Stimulated activated effector memory CD8-positive, alpha-beta T cell treated with anti-CD3 and anti-CD28 coated beads, Interleukin-12 subunit alpha, Interleukin-12 subunit beta, amount 100 ng/mL, for 72 hours (primary cell): ENCODE results near the gene ETV7.
A peak's percentile ranks its signal among the peaks of the same experiment; 100 is the strongest.
"Not testable (repeated sequence)": the region's sequence is repeated elsewhere in the genome, so short reads cannot be mapped to it uniquely, and the experiment has no call there.

Experiments used
- ATAC-seq: fragments of 150-1000 bp; cut with Tn5 transposase; 2 replicates; pipeline ENCODE4 v1.10.0; 2021
- DNase-seq, 2 donors: peaks; one replicate each; pipeline ENCODE4 v3.0.0; 2021 to 2022; ENCODE audit warnings: low spot score in 2 of 2
- H3K27ac Mint-ChIP-seq: one replicate; pipeline ENCODE4 v1.8.0; 2022; ENCODE audit warnings: mild to moderate bottlenecking, mixed read lengths
- H3K36me3 Mint-ChIP-seq: one replicate; pipeline ENCODE4 v1.8.0; 2022; ENCODE audit warnings: mild to moderate bottlenecking, mixed read lengths
- H3K4me1 Mint-ChIP-seq: one replicate; pipeline ENCODE4 v1.8.0; 2022; ENCODE audit warnings: mixed read lengths
- H3K4me3 Mint-ChIP-seq: one replicate; pipeline ENCODE4 v1.8.0; 2022; ENCODE audit warnings: mild to moderate bottlenecking, mixed read lengths
- H3K9me3 Mint-ChIP-seq: one replicate; pipeline ENCODE4 v1.8.0; 2022; ENCODE audit warnings: mixed read lengths

The ETV7 gene

GRCh38 chr6:36375644-36376155 lies 11.8 kb downstream of the ETV7 start:
- no peak for ATAC-seq
- H3K36me3 Mint-ChIP-seq = peaks cover 16% of the 10 kb centered on the region
- H3K27ac Mint-ChIP-seq = no peak overlapping the region
- peaks cover 23% of the 10 kb centered on the region for H3K4me1 Mint-ChIP-seq
- DNase-seq = no peak
- H3K4me3 Mint-ChIP-seq = no peak overlapping the region
- no peaks in the 10 kb centered on the region for H3K9me3 Mint-ChIP-seq

- ATAC-seq (no peak), DNase-seq (no peak)
- H3K4me1 Mint-ChIP-seq = peaks cover 23% of the 10 kb centered on the region
- H3K27ac Mint-ChIP-seq = no peak overlapping the region
- no peak overlapping the region for H3K4me3 Mint-ChIP-seq
- no peaks in the 10 kb centered on the region for H3K9me3 Mint-ChIP-seq
- peaks cover 16% of the 10 kb centered on the region for H3K36me3 Mint-ChIP-seq
These were observed 12.5 kb downstream of the ETV7 start for GRCh38 chr6:36374972-36375371.

- Mint-ChIP-seq H3K4me3 (no peak overlapping the region), H3K9me3 (no peaks in the 10 kb centered on the region), H3K27ac (no peak overlapping the region), H3K4me1 (peaks cover 19% of the 10 kb centered on the region), H3K36me3 (peaks cover 16% of the 10 kb centered on the region)
- DNase-seq (no peak), ATAC-seq (no peak)
These were observed 13.3 kb downstream of the ETV7 start for GRCh38 chr6:36374194-36374593.

- no peaks in the 10 kb centered on the region for H3K9me3 Mint-ChIP-seq
- H3K36me3 Mint-ChIP-seq = peaks cover 16% of the 10 kb centered on the region
- no peak overlapping the region for H3K27ac Mint-ChIP-seq
- no peak overlapping the region for H3K4me3 Mint-ChIP-seq
- H3K4me1 Mint-ChIP-seq = peaks cover 12% of the 10 kb centered on the region
- ATAC-seq = no peak
- DNase-seq = no peak
These were observed 14.0 kb downstream of the ETV7 start for GRCh38 chr6:36373368-36374019.

- no peak for DNase-seq
- H3K36me3 Mint-ChIP-seq = peaks cover 16% of the 10 kb centered on the region
- no peaks in the 10 kb centered on the region for H3K9me3 Mint-ChIP-seq
- no peak overlapping the region for H3K27ac Mint-ChIP-seq
- no peaks in the 10 kb centered on the region for H3K4me1 Mint-ChIP-seq
- no peak for ATAC-seq
- H3K4me3 Mint-ChIP-seq = no peak overlapping the region
These were observed 15.4 kb downstream of the ETV7 start for GRCh38 chr6:36372088-36372487.

- DNase-seq = no peak
- H3K9me3 Mint-ChIP-seq = no peaks in the 10 kb centered on the region
- peaks cover 11% of the 10 kb centered on the region for H3K36me3 Mint-ChIP-seq
- H3K4me1 Mint-ChIP-seq = no peaks in the 10 kb centered on the region
- H3K4me3 Mint-ChIP-seq = no peak overlapping the region
- H3K27ac Mint-ChIP-seq = no peak overlapping the region
- ATAC-seq = no peak
These were observed 16.3 kb downstream of the ETV7 start for GRCh38 chr6:36371211-36371610.

- H3K27ac Mint-ChIP-seq = no peak overlapping the region
These were observed 16.8 kb downstream of the ETV7 start for GRCh38 chr6:36370638-36371037.

GRCh38 chr6:36368921-36369865 lies 18.3 kb downstream of the ETV7 start:
- H3K4me3 Mint-ChIP-seq = no peak overlapping the region
- peaks cover 12% of the 10 kb centered on the region for H3K4me1 Mint-ChIP-seq
- no peak for DNase-seq
- ATAC-seq = no peak
- no peaks in the 10 kb centered on the region for H3K9me3 Mint-ChIP-seq
- H3K36me3 Mint-ChIP-seq = peaks cover 7% of the 10 kb centered on the region
- peak overlapping the region; percentile 61 for H3K27ac Mint-ChIP-seq

More at GRCh38 chr6:36370638-36371037, 16.8 kb downstream of the ETV7 start:
- Mint-ChIP-seq H3K9me3 (no peaks in the 10 kb centered on the region), H3K36me3 (peaks cover 7% of the 10 kb centered on the region), H3K4me1 (no peaks in the 10 kb centered on the region), H3K4me3 (no peak overlapping the region)
- ATAC-seq = no peak
- DNase-seq = no peak

- Mint-ChIP-seq H3K27ac (peak overlapping the region; percentile 61), H3K9me3 (no peaks in the 10 kb centered on the region)
- no peak for ATAC-seq
These were observed 19.0 kb downstream of the ETV7 start for GRCh38 chr6:36368421-36368820.

GRCh38 chr6:36367743-36368142 lies 19.7 kb downstream of the ETV7 start:
- Mint-ChIP-seq H3K27ac (no peak overlapping the region), H3K4me3 (no peak overlapping the region), H3K36me3 (peaks cover 7% of the 10 kb centered on the region), H3K4me1 (peaks cover 12% of the 10 kb centered on the region), H3K9me3 (no peaks in the 10 kb centered on the region)
- ATAC-seq = no peak
- no peak for DNase-seq

More at GRCh38 chr6:36368421-36368820, 19.0 kb downstream of the ETV7 start:
- peaks cover 12% of the 10 kb centered on the region for H3K4me1 Mint-ChIP-seq
- peaks cover 7% of the 10 kb centered on the region for H3K36me3 Mint-ChIP-seq
- no peak for DNase-seq
- H3K4me3 Mint-ChIP-seq = no peak overlapping the region

GRCh38 chr6:36364669-36365479 lies 22.6 kb downstream of the ETV7 start:
- Mint-ChIP-seq H3K4me1 (peaks cover 25% of the 10 kb centered on the region), H3K27ac (peak overlapping the region; percentile 67), H3K4me3 (no peak overlapping the region), H3K36me3 (no peaks in the 10 kb centered on the region), H3K9me3 (no peaks in the 10 kb centered on the region)
- ATAC-seq (peak; percentile 72), DNase-seq (no peak)

GRCh38 chr6:36364061-36364635 lies 23.3 kb downstream of the ETV7 start:
- peaks cover 26% of the 10 kb centered on the region for H3K4me1 Mint-ChIP-seq
- not testable (repeated sequence) for H3K27ac Mint-ChIP-seq, ATAC-seq, H3K4me3 Mint-ChIP-seq, H3K36me3 Mint-ChIP-seq, H3K9me3 Mint-ChIP-seq, DNase-seq

GRCh38 chr6:36363371-36363752 lies 24.1 kb downstream of the ETV7 start:
- H3K27ac Mint-ChIP-seq, H3K9me3 Mint-ChIP-seq, H3K4me3 Mint-ChIP-seq, ATAC-seq, H3K36me3 Mint-ChIP-seq, DNase-seq: not testable (repeated sequence)
- peaks cover 26% of the 10 kb centered on the region for H3K4me1 Mint-ChIP-seq

- peaks cover 31% of the 10 kb centered on the region for H3K4me1 Mint-ChIP-seq
- ATAC-seq = no peak
- no peak overlapping the region for H3K27ac Mint-ChIP-seq
- DNase-seq = no peak
- H3K4me3 Mint-ChIP-seq = no peak overlapping the region
- H3K9me3 Mint-ChIP-seq = no peaks in the 10 kb centered on the region
- no peaks in the 10 kb centered on the region for H3K36me3 Mint-ChIP-seq
These were observed 24.7 kb downstream of the ETV7 start for GRCh38 chr6:36362551-36363370.
